HCT116 (cell line): ENCODE measurements around the gene SCNN1B.

Experiments used
- ELF1 ChIP-seq: IDR thresholded peaks from 2 replicates; pipeline ENCODE4 v1.6.1; 2012; ENCODE audit warnings: low read depth, borderline replicate concordance
- FOSL1 ChIP-seq: IDR thresholded peaks from 2 replicates; pipeline ENCODE4 v1.6.1; 2012; ENCODE audit warnings: low read depth
- POLR2A ChIP-seq: IDR thresholded peaks from 2 replicates; pipeline ENCODE4 v1.7.0; 2011; ENCODE audit warnings: borderline replicate concordance; ENCODE audit not compliant: insufficient read depth, insufficient read length; ENCODE audit errors: extremely low read depth
- POLR2AphosphoS5 ChIP-seq: IDR thresholded peaks from 2 replicates; pipeline ENCODE4 v1.6.1; 2011; ENCODE audit warnings: mild to moderate bottlenecking, low read depth, low read length, moderate library complexity
- RAD21 ChIP-seq: IDR thresholded peaks from 2 replicates; pipeline ENCODE4 v1.6.1; 2012; ENCODE audit warnings: low read depth, mild to moderate bottlenecking
- SIN3A ChIP-seq: IDR thresholded peaks from 2 replicates; pipeline ENCODE4 v1.6.1; 2012; ENCODE audit warnings: low read depth
- SRF ChIP-seq: IDR thresholded peaks from 2 replicates; pipeline ENCODE4 v1.6.1; 2012; ENCODE audit warnings: low read depth
- TCF7L2 ChIP-seq: IDR thresholded peaks from 2 replicates; pipeline ENCODE4 v1.7.0; 2011; ENCODE audit warnings: borderline replicate concordance, inconsistent platforms; ENCODE audit not compliant: insufficient read depth, insufficient read length; ENCODE audit errors: extremely low read depth
- YY1 ChIP-seq: IDR thresholded peaks from 2 replicates; pipeline ENCODE4 v1.6.1; 2011; ENCODE audit warnings: low read length, low read depth, moderate library complexity, mild to moderate bottlenecking; ENCODE audit not compliant: insufficient replicate concordance; ENCODE audit errors: extremely low read depth
- ZFX ChIP-seq: fragments of 450-650 bp; IDR thresholded peaks from 2 replicates; pipeline ENCODE4 v1.6.1; 2017
- TF ChIP-seq, protein P1 (sequence below), 3 experiments: fragments of 200-600 bp in 1 of 3; sonication (generic) in 1 of 3; IDR thresholded peaks in 2 of 3; conservative IDR thresholded peaks in 1 of 3; 2 replicates each; pipeline ENCODE4 v1.5.1; 2012 to 2017; ENCODE audit warnings: low read depth in 2 of 3, low read length in 2 of 3, antibody characterized with exemption in 1 of 3, borderline replicate concordance in 1 of 3, control low read depth in 1 of 3, mild to moderate bottlenecking in 1 of 3, mixed read lengths in 1 of 3, mixed run types in 1 of 3, moderate library complexity in 1 of 3; ENCODE audit not compliant: insufficient read depth in 1 of 3
- TF ChIP-seq, protein P2 (sequence below): IDR thresholded peaks from 2 replicates; pipeline ENCODE4 v1.6.1; 2012

DNA sequence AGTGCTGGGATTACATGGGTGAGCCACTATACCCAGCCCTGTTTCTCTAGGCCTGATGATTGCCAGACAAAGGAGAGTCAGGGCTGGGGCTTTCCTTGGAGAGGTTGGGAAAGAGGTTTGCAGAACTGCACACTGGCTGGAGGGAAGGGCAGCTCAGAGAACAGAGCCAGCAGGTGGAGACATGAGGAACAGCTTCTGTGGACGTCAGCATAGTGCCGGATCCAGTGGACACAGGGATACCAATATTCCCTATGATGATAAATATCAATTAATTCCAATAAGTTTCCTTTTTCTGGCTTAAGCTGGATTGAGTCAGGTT lies 43.2 kb upstream of the SCNN1B start:
- TF ChIP-seq RAD21 = no peak
- no peak for TF ChIP-seq SIN3A
- no peak for TF ChIP-seq FOSL1
- TF ChIP-seq, protein P1, sequence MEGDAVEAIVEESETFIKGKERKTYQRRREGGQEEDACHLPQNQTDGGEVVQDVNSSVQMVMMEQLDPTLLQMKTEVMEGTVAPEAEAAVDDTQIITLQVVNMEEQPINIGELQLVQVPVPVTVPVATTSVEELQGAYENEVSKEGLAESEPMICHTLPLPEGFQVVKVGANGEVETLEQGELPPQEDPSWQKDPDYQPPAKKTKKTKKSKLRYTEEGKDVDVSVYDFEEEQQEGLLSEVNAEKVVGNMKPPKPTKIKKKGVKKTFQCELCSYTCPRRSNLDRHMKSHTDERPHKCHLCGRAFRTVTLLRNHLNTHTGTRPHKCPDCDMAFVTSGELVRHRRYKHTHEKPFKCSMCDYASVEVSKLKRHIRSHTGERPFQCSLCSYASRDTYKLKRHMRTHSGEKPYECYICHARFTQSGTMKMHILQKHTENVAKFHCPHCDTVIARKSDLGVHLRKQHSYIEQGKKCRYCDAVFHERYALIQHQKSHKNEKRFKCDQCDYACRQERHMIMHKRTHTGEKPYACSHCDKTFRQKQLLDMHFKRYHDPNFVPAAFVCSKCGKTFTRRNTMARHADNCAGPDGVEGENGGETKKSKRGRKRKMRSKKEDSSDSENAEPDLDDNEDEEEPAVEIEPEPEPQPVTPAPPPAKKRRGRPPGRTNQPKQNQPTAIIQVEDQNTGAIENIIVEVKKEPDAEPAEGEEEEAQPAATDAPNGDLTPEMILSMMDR (IDR thresholded peaks at IDR 0.05 in 2 of 3, conservative IDR thresholded peaks at IDR 0.05 in 1 of 3; ENCODE audit: borderline replicate concordance in 1 of 3, insufficient read depth in 1 of 3, low read depth in 2 of 3, low read length in 2 of 3) = no peak
- TF ChIP-seq ELF1 = no peak
- no peak for TF ChIP-seq YY1
- TF ChIP-seq POLR2AphosphoS5 = no peak
- TF ChIP-seq, protein P2, sequence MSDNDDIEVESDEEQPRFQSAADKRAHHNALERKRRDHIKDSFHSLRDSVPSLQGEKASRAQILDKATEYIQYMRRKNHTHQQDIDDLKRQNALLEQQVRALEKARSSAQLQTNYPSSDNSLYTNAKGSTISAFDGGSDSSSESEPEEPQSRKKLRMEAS = no peak
- TF ChIP-seq ZFX = no peak
- no peak for TF ChIP-seq TCF7L2
- no peak for TF ChIP-seq POLR2A
- no peak for TF ChIP-seq SRF
